Stimulated activated CD8-positive, alpha-beta memory T cell treated with anti-CD3 and anti-CD28 coated beads, Interleukin-4, amount 100 ng/mL, for 24 hours (primary cell): ENCODE data around the gene ASMT.
"Not testable (repeated sequence)": the region's sequence is repeated elsewhere in the genome, so short reads cannot be mapped to it uniquely, and the experiment has no call there.

Experiments used
- DNase-seq: peaks from one replicate; pipeline ENCODE4 v3.0.0-alpha.2; 2020; ENCODE audit warnings: low read depth

The ASMT gene

GRCh38 chrX:1649621-1650020 lies 34.8 kb downstream of the ASMT start:
- DNase-seq: no peak

- not testable (repeated sequence) for DNase-seq
Observed at GRCh38 chrX:1652011-1652811, 37.4 kb downstream of the ASMT start.

DNA sequence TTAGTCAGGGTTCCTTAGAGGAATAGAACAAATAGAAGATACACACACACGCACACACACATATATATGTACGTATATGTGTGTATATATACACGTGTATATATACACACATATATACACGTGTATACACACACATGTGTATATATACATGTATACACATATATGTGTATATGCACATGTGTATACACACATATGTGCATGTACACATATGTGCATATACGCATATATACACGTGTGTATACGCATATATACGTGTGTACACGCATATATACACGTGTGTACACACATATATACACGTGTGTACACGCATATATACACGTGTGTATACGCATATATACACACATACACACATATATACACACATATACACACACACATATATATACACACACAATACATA lies 41.5 kb downstream of the ASMT start:
- DNase-seq: no peak

DNA sequence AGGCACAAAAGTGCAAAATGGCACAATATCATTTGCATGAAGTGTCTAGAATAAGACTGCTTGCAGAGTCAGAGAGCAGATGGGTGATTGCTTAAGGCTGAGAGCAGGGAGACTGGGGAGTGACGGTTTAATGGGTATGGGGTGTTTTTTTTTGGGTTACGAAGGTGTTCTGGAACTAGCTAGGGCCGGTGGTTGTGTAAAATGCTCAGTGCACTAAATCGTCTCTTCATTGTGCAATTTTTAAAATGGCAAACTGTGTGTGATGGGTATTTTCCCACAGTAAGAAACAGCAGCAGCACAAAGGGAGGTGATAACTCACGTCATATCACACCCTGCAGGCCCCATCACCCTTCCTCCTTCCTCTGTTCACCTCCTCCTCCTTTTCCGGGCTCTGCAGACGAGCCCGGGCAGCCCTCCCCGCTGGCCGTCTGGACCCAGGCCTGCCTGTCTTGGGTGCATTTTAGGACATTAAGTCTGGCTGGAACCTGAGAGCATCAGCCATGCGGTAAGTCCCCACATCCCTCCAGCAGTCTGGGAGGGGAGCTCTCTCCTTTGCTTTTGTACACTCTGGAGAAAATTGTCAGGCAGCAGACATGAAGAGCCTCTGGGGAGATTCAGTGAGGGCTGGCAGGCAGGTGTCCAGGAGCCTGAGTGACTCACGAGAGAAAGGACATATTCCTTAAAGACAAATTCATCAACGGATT lies 42.7 kb downstream of the ASMT start:
- DNase-seq: peak; percentile 22

- DNase-seq: no peak
Observed at GRCh38 chrX:1658071-1658491, 43.2 kb downstream of the ASMT start.

DNA sequence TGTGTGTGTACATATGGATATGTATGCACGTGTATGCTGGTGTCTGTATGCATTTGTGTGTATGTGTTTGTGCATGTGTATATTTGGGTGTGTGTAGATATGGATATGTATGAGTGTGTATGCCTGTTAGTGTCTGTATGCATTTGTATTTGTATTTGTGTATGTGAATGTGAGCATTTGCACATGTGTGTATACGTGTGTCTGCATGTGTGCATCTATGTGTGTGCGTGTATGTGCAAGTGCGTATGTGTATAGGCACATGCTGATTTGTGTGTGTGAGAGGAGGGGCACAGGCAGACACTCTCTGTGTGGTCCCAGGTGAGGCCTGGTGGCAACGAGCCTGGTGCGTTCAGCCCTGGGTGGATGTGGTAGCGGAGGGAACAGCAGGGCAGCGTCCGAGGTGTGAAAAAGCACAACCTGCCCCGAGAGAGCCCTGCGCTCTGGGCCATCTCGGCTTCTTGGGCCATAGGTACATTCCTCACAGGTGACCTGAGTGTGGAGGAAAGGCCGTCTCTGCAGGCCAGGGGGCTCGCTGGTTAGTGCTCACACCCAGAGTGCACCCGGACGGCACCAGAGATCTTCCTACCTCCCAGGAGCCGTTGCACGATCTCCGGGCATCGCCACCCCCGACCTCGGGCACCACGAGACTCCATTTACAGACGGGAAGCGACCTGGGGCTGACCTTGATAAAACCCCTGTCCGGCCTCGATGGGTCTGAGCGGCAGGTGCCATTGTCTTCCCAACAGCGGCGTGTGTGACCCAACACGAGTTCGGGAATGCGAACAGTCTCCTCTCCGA lies 45.0 kb downstream of the ASMT start:
- DNase-seq: no peak

- peak; percentile 50 for DNase-seq
Observed at GRCh38 chrX:1661048-1661921, 46.4 kb downstream of the ASMT start.

DNA sequence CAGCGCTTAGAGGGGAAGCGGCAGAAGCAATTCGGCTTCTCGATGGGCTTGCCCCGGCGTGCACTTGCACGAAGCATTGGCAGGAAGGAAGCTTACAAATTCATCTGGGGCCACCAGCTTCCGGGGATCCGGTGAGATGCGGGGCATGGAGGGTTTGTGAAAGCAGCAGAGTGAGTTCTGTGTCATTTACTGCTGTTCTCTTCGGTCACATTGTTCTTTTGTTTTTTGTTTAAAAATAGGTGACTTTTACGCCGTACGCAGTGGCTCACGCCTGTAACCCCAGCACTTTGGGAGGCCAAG lies 47.0 kb downstream of the ASMT start:
- DNase-seq: no peak

DNA sequence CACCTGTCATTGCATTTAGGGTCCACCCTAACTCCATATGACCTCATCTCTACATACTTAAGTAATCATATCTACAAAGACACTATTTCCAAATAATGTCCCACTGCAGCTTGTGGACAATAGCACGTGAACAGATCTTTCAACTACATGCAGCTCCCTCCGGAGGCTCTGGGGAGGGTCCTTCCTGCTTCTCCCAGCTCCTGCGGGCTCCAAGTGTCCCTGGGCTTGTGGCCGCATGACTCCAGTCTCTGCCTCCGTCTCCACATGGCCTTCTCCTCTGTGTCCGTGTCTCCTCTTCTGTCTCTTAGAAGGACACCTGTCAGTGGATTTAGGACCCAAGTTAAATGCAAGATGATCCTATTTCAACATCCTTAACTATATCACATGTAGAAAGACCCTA lies 52.7 kb downstream of the ASMT start:
- no peak for DNase-seq

DNA sequence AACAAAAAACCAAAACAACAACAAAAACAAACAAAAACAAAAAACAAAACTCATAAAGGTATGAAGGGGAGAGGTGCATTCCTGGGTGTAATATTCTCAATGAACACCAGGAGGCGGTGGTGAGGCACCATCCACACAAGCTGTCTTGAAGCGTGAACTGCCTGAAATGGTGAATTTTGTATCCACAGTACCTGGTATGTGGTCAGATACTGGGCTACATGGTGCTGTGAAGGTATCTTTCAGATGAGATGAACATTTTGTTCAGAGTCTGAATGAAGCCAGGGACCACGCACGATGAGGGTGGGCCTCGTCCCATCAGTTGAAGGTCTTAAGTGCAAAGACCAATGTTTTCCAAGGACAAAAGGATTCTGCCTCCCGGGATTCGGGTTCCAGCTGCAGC lies 58.5 kb downstream of the ASMT start:
- no peak for DNase-seq

DNA sequence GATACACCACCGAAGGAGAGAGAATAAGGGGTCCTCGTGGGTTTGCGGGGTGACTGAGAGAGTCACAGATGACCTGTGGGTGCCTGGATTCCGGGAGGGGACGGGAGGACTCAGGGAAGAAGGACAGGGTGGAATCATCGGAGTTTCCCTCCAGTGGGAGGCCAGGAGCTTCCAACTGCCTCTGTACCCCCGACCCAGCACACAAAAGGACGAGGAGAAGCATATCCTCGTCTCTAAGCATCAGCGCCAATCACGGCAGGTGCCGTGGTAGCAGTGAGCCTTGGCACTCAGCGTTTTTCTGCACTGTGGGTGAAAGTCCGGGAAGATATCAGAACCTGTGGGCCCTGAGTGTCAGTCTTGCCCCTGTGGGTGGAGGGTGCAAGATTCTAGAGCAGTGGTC lies 62.0 kb downstream of the ASMT start:
- no peak for DNase-seq

DNA sequence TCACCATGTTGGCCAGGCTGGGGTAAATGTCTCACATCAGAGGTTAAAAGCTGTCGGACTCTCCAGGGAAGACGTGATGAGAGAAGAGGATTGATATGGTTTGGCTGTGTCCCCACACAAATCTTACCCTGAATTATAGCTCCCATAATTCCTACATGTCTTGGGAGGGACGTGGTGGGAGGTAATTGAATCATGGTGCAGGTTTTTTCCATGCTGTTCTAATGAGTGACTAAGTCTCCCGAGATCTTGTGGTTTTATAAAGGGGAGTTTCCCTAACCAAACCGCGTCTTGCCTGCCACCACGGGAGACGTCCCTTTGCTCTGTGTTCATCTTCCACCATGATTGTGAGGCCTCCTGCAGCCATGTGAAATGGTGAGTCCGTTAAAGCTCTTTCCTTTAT lies 64.4 kb downstream of the ASMT start:
- no peak for DNase-seq

DNA sequence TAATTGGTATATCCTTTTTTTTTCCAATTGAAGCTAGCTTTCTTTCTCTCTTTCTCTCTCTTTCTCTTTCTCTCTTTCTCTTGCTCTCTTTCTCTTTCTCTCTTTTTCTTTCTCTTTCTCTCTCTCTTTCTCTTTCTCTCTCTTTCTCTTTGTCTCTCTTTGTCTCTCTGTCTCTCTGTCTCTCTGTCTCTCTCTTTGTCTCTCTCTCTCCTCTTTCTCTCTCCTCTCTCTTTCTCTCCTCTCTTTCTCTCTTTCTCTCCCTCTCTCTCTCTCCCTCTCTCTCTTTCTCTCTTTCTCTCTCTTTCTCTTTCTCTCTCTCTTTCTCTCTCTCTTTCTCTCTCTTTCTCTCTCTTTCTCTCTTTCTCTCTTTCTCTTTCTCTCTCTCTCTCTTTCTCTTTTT lies 66.6 kb downstream of the ASMT start:
- no peak for DNase-seq

- DNase-seq: not testable (repeated sequence)
Observed at GRCh38 chrX:1681856-1682255, 67.0 kb downstream of the ASMT start.

DNA sequence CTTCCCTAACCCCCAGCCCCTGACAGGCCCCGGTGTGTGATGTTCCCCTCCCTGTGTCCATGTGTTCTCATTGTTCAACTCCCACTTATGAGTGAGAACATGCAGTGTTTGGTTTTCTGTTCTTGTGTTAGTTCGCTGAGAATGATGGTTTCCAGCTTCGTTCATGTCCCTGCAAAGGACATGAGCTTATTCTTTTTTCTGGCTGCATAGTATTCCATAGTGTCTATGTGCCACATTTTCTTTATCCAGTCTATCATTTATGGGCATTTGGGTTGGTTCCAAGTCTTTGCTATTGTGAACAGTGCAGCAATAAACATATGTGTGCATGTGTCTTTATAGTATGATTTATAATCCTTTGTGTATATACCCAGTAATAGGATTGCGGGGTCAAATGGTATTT lies 67.6 kb downstream of the ASMT start:
- not testable (repeated sequence) for DNase-seq

DNA sequence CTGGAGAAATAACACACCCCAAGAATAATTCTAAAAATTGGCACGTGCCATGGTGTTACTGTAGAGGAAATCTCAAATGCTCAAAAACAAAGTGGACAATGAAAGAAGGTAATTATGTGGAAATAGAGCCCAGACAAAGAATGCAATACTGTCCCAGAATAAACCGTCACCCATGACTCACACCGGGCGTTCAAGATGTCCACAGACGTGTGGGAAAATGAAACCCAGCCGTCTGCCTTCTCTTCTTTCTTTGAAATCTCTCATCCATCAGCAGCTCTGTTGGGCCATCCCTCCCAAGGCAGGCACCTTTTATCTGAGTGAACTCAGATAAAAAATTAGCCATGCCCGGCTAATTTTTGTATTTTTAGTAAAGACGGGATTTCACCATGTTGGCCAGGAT lies 70.0 kb downstream of the ASMT start:
- DNase-seq: not testable (repeated sequence)

DNA sequence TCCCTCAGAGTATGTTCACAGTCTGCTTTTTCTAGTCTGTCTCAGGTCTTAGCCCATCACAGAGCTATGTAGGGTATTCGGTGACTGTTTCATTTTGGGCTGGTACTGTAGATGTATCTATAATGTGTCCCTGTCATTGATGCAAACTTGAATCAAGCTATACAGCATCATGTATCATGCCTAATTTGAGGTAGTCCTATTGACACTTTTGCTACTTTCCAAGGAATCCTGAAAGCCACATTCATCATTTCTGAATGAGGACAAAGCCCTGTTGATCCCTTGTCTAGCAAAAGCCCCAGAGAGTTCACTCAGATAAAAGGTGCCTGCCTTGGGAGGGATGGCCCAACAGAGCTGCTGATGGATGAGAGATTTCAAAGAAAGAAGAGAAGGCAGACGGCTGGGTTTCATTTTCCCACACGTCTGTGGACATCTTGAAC lies 70.6 kb downstream of the ASMT start:
- DNase-seq: not testable (repeated sequence)

DNA sequence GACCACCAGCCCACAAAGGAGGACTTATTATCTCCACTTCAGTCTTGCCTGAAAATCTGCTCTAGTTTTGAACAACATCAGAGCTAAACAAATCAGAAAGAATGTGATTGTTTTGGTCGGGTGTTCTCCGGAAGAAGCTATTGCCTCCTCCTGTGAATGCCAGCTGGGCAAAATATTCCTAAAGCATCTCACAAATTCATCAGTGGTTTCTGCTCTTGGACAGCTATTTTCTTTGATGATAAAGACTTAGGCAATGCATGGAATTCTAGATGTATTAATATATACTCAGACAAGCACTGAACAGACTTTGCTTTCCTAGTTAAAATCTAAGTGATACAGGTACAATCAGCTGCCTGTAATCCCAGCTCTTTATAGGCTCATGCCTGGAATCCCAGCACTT lies 71.8 kb downstream of the ASMT start:
- no peak for DNase-seq
